T-helper 2 cell (primary cell): ENCODE data around the gene EEFSEC.

Experiments used
- DNase-seq, 5 experiments: peaks; one replicate each; pipeline versions ENCODE4 v3.0.0 to v3.0.0-alpha.2; 2012 to 2022

EEFSEC gene

DNA sequence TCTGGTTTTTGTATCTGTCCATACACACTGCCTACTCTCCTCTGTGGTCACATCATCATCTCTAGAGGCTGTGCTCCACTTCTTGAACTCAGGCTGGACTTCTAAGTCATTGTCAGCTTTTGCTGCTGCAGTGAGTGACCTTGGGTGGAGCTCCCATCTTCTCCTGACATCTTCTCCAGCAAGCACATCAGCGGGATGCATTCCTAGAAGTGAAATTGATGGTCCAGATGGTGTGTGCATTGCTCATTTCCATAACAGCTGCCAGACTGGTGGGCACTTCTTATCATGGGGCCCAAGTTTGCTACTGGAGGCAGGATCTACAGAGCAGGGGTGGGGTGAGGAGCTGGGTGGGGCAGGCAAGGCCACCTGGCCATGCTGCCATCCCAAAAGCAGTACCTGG, 203.5 kb downstream of the EEFSEC start:
- DNase-seq, result no peak

GRCh38 chr3:128357538-128357937, 204.3 kb downstream of the EEFSEC start:
- DNase-seq, result no peak

DNA sequence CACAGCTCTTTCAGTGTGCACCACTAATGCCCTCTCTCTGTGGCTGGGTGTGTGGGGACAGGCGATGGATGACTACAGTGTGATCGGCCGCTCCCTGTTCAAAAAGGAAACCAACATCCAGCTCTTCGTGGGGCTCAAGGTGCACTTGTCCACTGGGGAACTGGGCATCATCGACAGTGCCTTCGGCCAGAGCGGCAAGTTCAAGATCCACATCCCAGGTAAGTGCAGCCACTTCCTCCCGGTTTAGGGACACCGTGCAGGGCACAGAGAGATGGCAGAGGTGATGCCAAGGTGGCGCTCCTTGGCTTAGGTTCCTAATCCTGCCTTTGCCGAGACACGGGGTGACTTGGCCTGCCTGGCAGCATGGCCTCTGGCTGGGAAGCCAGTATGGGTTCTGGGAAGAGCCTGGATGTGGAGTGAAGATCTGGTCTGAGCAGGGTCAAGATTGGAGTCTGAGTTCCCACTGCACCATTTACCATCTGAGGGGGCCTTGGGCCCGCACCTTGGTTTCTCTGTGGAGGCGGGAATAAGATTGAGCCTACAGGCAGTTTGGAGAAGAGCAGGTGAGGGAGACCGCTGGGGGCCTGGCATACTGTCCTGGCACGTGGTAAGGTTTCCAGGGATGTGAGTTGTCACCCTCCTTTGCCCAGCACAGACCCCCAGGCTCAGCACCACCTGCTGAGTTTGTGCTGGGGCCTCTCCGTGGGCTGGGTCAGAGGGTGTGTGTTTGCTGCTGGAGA, 205.0 kb downstream of the EEFSEC start:
- DNase-seq, result no peak

DNA sequence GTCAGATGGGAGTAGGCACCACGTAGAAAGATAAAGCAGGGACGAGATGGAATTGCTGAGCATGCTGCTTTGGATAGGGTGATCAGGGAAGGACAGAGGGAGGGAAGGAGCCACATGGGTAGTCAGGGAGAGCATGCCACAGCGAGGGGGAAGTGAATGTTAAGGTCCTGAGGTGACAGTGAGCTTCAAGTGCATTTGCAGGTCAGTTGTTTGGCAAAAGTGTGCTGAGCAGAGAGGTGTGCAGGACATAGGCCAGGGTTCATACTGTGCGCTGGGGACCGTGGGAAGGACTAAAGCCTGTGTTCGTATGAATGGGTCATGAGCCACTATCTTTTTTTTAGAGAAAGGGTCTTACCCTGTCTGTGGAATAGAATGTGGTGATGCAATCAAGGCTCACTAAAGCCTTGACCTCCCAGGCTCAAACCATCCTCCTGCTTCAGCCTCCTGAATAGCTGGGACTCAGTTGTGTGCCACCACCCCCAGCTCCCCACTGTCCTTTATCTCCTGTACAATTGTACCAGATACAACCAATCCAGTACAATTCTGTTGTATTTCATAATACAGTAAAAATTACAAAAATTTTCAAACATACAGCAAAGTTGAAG, 205.9 kb downstream of the EEFSEC start:
- no peak for DNase-seq

GRCh38 chr3:128359846-128360642, 206.8 kb downstream of the EEFSEC start:
- DNase-seq, result no peak

DNA sequence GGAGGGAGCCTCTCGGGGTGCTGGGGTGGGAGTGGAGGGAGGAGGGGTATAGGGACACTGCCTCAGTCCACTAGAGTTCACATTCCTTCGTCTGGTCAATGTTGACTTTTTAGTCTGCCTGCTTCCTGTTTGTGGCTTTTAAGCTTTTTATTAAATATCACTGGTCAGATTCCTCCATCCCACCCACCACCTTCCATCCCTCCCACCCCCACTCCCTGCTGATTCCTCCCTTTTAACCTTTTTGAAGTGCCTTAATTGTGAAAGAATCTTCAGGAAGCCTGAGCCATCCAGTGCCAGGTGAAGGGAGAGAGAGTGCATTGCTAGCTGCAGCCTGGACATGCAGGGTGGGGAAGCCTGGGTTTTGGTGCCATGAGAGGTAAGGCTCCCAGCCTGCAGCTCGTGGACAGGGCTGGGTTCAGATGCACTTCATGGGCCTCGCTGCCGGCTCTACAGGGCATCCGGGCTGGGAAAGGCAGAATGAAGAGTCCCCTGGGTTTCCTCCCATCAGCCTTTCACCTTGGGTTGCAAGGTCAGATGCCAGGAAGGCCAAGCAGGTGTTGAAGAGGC, 207.5 kb downstream of the EEFSEC start:
- no peak for DNase-seq

GRCh38 chr3:128362026-128362965, 209.0 kb downstream of the EEFSEC start:
- DNase-seq, result no peak

DNA sequence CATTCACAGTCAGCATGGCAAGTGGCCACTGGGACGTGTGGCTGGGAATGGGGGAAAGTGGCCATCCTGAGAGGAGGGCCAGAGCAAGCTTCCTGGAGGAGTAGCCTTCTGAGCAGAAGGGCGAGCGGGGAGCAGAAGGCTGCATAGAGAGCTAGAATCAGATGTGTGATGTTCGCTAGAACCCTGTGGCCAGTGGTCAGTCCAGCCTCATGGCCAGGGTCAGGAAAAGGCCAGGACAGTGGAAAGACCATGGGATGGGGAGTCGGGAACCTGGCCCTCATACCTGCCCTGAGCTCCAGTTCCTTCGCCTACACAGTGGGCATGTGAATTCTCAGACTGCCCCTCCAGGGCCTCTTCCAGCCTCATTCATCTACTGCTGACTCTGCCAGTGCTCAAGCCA, 211.0 kb downstream of the EEFSEC start:
- no peak for DNase-seq

DNA sequence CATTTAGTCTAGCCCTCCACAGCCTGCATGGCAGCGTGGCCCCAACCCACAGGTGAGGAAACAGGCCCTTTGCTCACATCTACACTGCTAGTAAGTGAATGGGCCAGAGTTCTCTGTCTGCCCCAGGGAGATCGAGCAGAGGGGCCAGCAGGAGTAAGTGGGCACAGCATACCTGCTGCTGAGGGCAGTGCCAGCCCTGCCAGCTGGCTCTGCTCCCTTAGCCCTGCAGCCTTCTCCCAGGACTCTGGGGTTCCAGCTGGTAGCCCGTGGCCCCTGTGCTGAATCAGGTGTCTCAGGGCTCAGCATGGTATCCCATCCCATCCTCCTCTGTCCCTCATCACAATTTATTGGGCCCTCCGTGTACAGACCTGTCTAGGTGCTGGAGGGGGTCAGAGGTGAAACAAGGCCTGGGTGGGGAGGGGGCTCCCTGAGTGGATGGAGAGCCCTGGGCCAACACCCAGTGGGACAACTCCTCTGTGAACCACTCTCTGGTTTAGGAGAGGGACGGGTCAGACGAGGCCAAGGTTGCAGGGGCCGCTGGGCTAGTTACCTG, 211.6 kb downstream of the EEFSEC start:
- no peak for DNase-seq

DNA sequence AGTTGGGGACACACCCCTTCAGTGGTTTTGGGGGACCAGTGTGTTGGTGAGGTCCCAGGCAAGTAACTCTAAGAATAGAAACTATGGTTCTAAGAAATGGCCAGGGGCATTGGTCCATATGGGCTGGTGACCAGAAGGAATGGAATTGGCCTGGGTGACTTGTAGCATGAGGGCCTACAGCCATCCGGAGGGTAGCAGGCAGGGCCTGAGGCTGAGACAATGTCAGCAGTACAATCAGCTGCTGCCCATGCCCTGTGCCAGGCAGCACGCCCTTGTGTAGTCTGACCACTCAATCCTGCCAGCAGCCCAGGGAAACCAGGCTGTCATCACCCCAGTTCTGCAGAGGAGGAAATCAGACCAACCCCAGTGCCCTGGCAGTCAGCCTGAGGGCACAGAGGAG, 212.9 kb downstream of the EEFSEC start:
- DNase-seq, result no peak

GRCh38 chr3:128366652-128367051, 213.4 kb downstream of the EEFSEC start:
- no peak for DNase-seq

DNA sequence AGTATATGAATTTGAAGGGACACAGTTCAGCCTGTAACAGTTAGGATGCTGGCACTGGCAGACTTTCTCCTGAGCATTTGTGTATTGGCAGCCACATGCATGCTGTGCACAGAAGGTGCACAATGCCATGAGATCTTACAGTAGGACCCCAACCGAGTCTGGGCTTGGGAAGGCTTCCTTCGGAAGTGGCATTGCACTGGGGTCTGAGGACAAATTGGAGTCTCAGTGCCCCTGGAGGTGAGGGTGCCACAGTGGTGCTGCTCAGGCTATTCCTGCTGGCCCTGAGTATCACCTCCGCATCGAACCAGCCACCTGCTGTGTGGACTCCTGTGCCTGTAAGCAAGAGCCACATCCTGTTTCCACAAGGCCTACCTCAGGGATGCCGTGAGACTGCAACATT, 213.9 kb downstream of the EEFSEC start:
- no peak for DNase-seq

DNA sequence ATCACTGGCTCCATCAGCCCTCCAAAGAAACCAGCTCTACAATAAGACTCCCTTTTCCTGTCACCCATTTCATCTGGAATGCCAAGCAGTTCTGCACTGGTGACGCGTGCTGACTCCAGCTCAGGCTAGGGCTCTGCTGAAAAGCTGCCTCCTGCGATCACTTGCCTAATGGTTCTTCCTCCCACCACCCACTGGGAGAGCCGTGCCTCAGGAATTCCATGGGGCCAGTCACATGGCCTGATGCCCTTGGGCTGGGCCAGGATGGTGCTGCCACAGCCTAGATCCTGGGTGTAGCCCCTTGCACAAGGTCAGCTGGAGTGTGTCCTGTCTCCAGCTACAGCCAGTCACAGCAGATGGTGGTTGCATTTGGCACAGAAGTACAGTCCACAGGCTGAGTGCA, 214.5 kb downstream of the EEFSEC start:
- DNase-seq, result no peak

DNA sequence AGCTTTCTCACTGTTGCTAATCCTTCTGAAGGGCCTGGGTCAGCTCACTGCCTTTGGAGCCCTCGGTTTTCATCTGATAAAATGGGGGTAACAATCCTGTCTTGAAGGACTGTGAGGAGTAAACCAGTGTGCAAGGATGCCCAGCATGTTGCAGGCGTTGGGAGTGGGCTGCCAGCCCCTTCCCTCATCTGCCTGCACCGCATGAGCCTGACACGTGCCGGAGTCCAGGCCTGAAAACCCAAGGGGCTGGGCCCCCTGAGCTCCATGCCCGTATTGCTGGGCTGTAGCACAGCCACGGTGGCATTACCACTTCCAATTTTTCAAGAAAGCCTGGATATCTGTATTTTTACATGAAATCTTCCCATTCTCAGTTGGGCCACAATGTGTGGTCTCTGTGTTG, 215.3 kb downstream of the EEFSEC start:
- DNase-seq, result no peak

GRCh38 chr3:128369121-128369703, 215.9 kb downstream of the EEFSEC start:
- no peak for DNase-seq

DNA sequence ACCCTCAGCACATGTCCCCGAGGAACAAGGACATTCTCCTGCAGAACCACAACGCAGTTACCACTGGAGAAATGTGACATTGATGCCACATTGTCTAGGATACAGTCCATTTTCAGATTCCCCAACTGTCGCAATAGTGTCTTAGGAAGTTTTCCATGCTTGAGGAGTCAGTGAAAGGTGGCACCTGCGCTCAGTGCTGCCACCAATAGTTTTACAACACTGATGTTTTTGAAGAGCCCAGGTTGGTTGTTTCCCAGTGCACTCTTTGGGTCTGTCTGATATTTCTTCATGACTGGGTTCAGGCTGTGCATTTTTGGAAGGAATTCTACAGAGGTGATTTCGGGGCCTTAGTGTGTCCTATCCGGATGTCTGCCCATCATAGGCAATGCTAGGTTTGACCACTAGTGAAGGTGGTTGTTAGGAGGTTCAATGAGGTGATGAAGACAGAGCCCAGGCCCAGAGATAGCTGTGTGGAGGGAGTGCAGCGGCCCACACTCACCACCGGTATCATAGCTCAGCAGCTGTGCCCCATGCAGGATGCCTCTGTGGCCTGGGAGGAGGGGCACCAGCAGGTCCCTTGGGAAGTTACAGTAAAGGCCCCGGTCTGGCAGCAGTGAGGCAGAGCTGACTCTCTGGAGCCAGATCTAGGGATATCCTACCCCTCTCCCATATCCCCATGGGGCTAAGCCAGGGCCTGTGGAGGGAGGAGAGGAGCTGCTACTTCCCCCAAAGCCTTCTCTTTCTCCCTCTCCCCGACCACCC, 216.8 kb downstream of the EEFSEC start:
- no peak for DNase-seq

DNA sequence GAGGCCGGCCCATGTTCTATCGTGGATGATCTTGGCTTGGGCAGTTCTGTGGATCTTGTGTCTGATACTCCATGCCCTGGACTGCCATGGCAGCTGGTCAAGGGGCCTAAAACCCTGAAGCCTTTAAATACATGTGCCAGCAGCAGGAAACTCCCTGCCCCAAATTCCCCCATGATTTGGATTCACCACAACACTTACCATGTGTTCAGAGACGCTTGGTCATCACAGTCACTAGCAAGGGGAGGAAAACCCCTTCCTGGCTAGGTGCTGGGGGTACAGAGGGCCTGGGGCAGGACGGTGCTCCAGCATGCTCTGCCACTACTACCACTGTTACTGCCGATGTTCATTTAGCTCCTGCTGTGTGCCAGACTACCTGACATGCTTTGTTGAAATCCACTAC, 219.0 kb downstream of the EEFSEC start:
- DNase-seq, result no peak

DNA sequence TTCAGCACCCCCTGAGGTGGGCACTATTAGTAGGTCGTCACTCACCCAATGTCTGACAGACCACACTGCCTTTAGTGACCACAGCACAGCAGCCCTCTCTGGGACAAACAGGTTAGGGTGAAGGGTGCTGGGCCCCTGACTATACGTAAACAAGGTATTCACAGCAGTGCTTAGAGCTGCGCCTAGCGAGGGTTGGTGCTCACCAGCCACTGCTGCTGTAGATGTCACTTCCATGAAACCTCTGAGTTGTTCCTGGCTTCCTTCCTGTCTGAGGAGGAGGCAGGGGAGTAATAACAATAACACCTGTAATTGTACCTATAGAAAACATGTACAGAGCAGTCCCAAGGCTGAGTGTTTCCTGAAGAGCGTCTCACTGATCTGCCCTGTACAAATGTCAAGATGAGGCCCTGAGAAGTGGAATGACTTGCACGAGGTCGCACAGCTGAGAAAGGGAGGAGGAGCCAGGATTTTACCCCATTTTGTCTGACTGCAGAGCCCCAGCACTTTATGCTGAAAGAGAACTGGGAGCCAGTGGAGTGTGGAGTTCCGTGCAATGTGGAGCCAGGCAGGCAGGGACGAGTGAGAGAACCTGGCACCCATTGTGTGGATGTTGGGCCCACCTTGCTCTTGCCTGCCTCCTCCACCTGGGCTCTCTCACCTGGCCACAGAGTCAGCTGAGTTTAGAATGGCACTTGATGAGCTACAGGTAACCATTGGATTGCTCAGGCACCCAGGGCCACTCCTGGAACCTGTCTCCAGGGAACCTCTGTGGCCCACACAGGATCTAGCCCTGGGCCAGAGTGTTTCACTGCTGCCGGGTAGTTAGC, 219.6 kb downstream of the EEFSEC start:
- no peak for DNase-seq

- no peak for DNase-seq
Measured at GRCh38 chr3:128374746-128375445, 221.6 kb downstream of the EEFSEC start.
